Left lobe of liver (tissue), 2 donors: Measurements from ENCODE around the gene NXPH1. TPM values are rescaled to one million over a fixed set of nuclear protein-coding genes. Genes with fewer than 3 reads are reported as not detected.
A peak's percentile ranks its signal among the peaks of the same experiment; 100 is the strongest.
"Not testable (repeated sequence)": the region's sequence is repeated elsewhere in the genome, so short reads cannot be mapped to it uniquely, and the experiment has no call there.

Experiments
- ATAC-seq: fragments of 200-7000 bp; cut with Tn5 transposase; one replicate; pipeline ENCODE4 v1.9.1; 2020; ENCODE audit warnings: mild to moderate bottlenecking, moderate library complexity
- DNase-seq: peaks from one replicate; pipeline ENCODE4 v3.0.0-alpha.2; 2020; ENCODE audit warnings: low spot score
- total RNA-seq: library from RNA; stranded (reverse); gene quantifications from one replicate; pipeline ENCODE4 v1.2.1, GENCODE V29; 2021
- donor health status: DM: no; HTN: no; CAD: no; lungs with moderate emphysema.
- donor health status: DM: no; HTN: yes; CAD: no.

Gene NXPH1
- total RNA-seq, 1 donor from 2014 or later: not detected

GRCh38 chr7:8669501-8669851, 236.1 kb downstream of the NXPH1 start:
- DNase-seq (no peak), ATAC-seq (no peak)

GRCh38 chr7:8684426-8684825, 251.0 kb downstream of the NXPH1 start:
- DNase-seq (no peak), ATAC-seq (no peak)

GRCh38 chr7:8699875-8700624, 266.6 kb downstream of the NXPH1 start:
- DNase-seq (no peak), ATAC-seq (no peak)

- ATAC-seq: no peak
- DNase-seq: no peak
Measured at GRCh38 chr7:8702807-8703206, 269.4 kb downstream of the NXPH1 start.

GRCh38 chr7:8710124-8710523, 276.7 kb downstream of the NXPH1 start:
- ATAC-seq: no peak
- no peak for DNase-seq

GRCh38 chr7:8714791-8715190, 281.4 kb downstream of the NXPH1 start:
- no peak for DNase-seq
- ATAC-seq: peak; percentile 36

- ATAC-seq (peak; percentile 79), DNase-seq (peak; percentile 63)
Measured at GRCh38 chr7:8719102-8719501, 285.7 kb downstream of the NXPH1 start.

GRCh38 chr7:8724080-8724718, 290.8 kb downstream of the NXPH1 start:
- ATAC-seq: peak; percentile 90
- peak; percentile 53 for DNase-seq

- not testable (repeated sequence) for DNase-seq, ATAC-seq
Measured at GRCh38 chr7:8731756-8732155, 298.3 kb downstream of the NXPH1 start.

GRCh38 chr7:8739837-8740236, 306.4 kb downstream of the NXPH1 start:
- no peak for ATAC-seq
- no peak for DNase-seq

- no peak for DNase-seq
- ATAC-seq: no peak
Measured at GRCh38 chr7:8742837-8743236, 309.4 kb downstream of the NXPH1 start.

- ATAC-seq (no peak), DNase-seq (no peak)
Measured at GRCh38 chr7:8747338-8747737, 313.9 kb downstream of the NXPH1 start.

- no peak for ATAC-seq
- DNase-seq: no peak
Measured at GRCh38 chr7:8751557-8752231, 318.3 kb downstream of the NXPH1 start.

- DNase-seq: no peak
- no peak for ATAC-seq
Measured at GRCh38 chr7:8753355-8753754, 319.9 kb downstream of the NXPH1 start.

GRCh38 chr7:8761731-8762130, 328.3 kb downstream of the NXPH1 start:
- ATAC-seq: no peak
- no peak for DNase-seq

GRCh38 chr7:8762803-8763202, 329.4 kb downstream of the NXPH1 start:
- peak; percentile 41 for ATAC-seq

GRCh38 chr7:8765374-8765773, 332.0 kb downstream of the NXPH1 start:
- no peak for DNase-seq
- no peak for ATAC-seq

More at GRCh38 chr7:8762803-8763202, 329.4 kb downstream of the NXPH1 start:
- DNase-seq: no peak

GRCh38 chr7:8773518-8773917, 340.1 kb downstream of the NXPH1 start:
- DNase-seq (no peak), ATAC-seq (no peak)

- no peak for ATAC-seq
Measured at GRCh38 chr7:8778459-8778858, 345.1 kb downstream of the NXPH1 start.

GRCh38 chr7:8781166-8781565, 347.8 kb downstream of the NXPH1 start:
- no peak for ATAC-seq
- no peak for DNase-seq

More at GRCh38 chr7:8778459-8778858, 345.1 kb downstream of the NXPH1 start:
- DNase-seq: no peak

- ATAC-seq (no peak), DNase-seq (no peak)
Measured at GRCh38 chr7:8783229-8783628, 349.8 kb downstream of the NXPH1 start.

GRCh38 chr7:8785081-8785480, 351.7 kb downstream of the NXPH1 start:
- no peak for ATAC-seq
- DNase-seq: no peak
